ENCODE measurements around the gene DISC1. TPM values are rescaled to one million over a fixed set of nuclear protein-coding genes. Genes with fewer than 3 reads are reported as not detected.
"Not testable (repeated sequence)": the region's sequence is repeated elsewhere in the genome, so short reads cannot be mapped to it uniquely, and the experiment has no call there.

Gene DISC1
- total RNA-seq, 2 experiments from 2014 or later, result 1.7 to 2.0 TPM

GRCh38 chr1:231618609-231619256 is 7.9 kb upstream of the DISC1 start:
- Mint-ChIP-seq H3K4me1 (peaks cover 15% of the 10 kb centered on the region), H3K27me3 (no peaks in the 10 kb centered on the region), H3K9me3 (peaks cover 13% of the 10 kb centered on the region), H3K27ac (no peak overlapping the region), H3K36me3 (peaks cover 13% of the 10 kb centered on the region), H3K4me3 (no peak overlapping the region)
- DNase-seq, result no peak

- Mint-ChIP-seq H3K4me3 (no peak overlapping the region), H3K27me3 (no peaks in the 10 kb centered on the region), H3K9me3 (peaks cover 8% of the 10 kb centered on the region), H3K36me3 (peaks cover 8% of the 10 kb centered on the region), H3K27ac (no peak overlapping the region), H3K4me1 (peaks cover 10% of the 10 kb centered on the region)
- DNase-seq, result no peak
Measured at GRCh38 chr1:231619257-231619634, 7.3 kb upstream of the DISC1 start.

GRCh38 chr1:231625042-231625441 is 1.5 kb upstream of the DISC1 start:
- H3K27me3 Mint-ChIP-seq, DNase-seq, H3K27ac Mint-ChIP-seq, H3K4me3 Mint-ChIP-seq, H3K36me3 Mint-ChIP-seq, H3K9me3 Mint-ChIP-seq: not testable (repeated sequence)
- peaks cover 24% of the 10 kb centered on the region for H3K4me1 Mint-ChIP-seq

DNA sequence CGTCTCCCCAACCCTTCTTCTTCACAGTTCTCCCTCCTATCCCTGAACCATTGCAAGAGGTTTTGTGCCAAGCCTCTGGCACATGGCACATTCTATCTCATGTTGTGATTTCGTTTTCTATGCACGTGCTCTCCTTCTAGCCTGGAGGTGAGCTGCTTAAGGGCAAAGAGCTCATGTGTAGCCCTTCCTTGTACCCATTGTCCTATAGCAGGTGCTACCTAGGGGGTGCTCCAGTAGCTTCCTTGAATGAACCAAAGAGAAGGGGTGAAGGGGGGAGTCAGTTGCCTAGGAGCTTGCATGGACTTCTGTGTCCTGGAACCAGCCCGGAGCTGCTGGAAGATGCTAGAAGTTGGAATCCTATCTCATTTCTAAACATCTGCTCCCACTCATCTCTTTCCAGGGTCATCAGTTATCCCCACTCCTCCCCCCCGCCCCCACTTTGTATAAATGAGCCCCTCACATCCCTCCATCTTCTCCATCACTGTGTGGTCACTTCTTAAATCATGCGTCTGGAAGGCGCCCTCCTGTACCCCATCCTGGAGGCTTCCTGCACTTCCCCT is 535 bp upstream of the DISC1 start:
- peak overlapping the region; percentile 84 for H3K4me3 Mint-ChIP-seq
- peaks cover 24% of the 10 kb centered on the region for H3K4me1 Mint-ChIP-seq
- H3K27me3 Mint-ChIP-seq, result no peaks in the 10 kb centered on the region
- no peak for DNase-seq
- H3K9me3 Mint-ChIP-seq, result peaks cover 3% of the 10 kb centered on the region
- H3K27ac Mint-ChIP-seq, result peak overlapping the region; percentile 80
- no peaks in the 10 kb centered on the region for H3K36me3 Mint-ChIP-seq

DNA sequence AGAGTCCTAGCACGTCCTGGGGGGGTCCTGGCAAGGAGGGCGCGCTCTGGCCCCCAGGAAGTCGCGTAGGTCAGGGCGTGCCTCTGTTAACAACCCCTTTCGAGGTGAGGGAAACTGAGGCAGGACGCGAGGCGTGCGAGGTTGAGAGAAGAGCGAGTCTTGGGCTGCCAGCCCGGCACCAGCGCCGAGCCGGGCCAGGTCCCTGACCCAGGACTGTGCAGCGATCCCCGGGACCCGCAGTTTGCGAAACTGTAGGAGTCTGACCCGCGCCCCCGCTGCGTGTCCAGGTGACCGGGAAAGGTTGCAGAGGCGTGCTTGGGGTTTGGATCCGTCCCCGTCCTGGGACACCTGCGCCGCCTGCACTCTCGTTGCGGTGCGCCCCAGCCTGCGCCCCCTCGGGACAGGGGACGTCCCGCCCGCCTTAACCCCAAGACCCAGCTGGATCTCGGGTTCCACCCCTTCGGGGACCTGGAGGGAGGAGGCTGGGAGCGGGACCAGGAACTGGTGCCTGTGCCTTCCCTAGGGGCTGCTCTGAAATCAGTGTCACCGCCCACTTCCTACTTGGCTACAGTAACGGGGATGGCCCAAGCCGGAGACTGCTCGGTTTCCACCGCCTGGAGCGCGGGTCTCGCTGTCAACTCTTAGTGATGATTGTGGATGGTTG is 493 bp downstream of the DISC1 start:
- peak overlapping the region; percentile 64 for H3K27ac Mint-ChIP-seq
- peak overlapping the region; percentile 84 for H3K4me3 Mint-ChIP-seq
- H3K36me3 Mint-ChIP-seq, result no peaks in the 10 kb centered on the region
- peaks cover 24% of the 10 kb centered on the region for H3K4me1 Mint-ChIP-seq
- H3K27me3 Mint-ChIP-seq, result no peaks in the 10 kb centered on the region
- H3K9me3 Mint-ChIP-seq, result peaks cover 3% of the 10 kb centered on the region
- DNase-seq, result peak; percentile 58

DNA sequence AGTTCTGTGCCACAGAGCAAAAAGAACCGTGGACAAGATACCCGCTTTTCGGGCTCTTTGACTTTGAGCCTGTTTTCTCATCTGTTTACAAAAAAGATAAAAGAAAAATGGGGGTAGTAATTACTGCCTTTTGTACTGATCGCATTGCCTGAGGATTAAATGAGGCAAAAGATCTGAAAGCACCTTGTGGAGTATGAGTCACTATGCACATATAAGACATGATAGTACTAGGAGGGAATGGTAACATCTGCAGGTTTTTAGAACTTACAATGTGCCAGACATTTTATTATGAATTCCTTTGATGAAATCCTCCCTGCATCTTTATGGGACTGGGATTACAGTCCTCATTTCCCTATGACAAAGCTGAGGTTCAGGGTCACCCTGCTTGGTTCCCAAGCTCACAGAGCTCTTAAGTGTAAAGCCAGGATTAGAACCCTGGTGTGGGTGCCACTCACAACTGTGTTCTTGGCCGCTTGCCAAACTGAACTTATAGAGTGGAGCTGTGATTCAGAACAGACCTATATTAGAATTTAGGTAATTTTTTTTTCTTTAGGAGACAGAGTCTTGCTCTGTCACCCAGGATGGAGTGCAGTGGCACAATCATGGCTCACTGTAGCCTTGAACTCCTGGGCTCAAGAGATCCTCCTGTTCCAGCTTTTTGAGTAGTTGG is 1.8 kb downstream of the DISC1 start:
- Mint-ChIP-seq H3K36me3 (no peaks in the 10 kb centered on the region), H3K4me3 (peak overlapping the region; percentile 84), H3K9me3 (peaks cover 3% of the 10 kb centered on the region), H3K27ac (peak overlapping the region; percentile 60), H3K27me3 (no peaks in the 10 kb centered on the region), H3K4me1 (peaks cover 24% of the 10 kb centered on the region)
- peak; percentile 41 for DNase-seq

- no peak for DNase-seq
- no peak overlapping the region for H3K4me3 Mint-ChIP-seq
- no peaks in the 10 kb centered on the region for H3K27me3 Mint-ChIP-seq
Measured at GRCh38 chr1:231629132-231629531, 2.5 kb downstream of the DISC1 start.

GRCh38 chr1:231630558-231631205 is 4.1 kb downstream of the DISC1 start:
- no peak for DNase-seq
- Mint-ChIP-seq H3K9me3 (no peaks in the 10 kb centered on the region), H3K27me3 (no peaks in the 10 kb centered on the region), H3K36me3 (no peaks in the 10 kb centered on the region), H3K4me1 (peaks cover 24% of the 10 kb centered on the region), H3K27ac (no peak overlapping the region), H3K4me3 (no peak overlapping the region)

More at GRCh38 chr1:231629132-231629531, 2.5 kb downstream of the DISC1 start:
- no peak overlapping the region for H3K27ac Mint-ChIP-seq
- H3K9me3 Mint-ChIP-seq, result peaks cover 3% of the 10 kb centered on the region
- no peaks in the 10 kb centered on the region for H3K36me3 Mint-ChIP-seq
- peaks cover 24% of the 10 kb centered on the region for H3K4me1 Mint-ChIP-seq

DNA sequence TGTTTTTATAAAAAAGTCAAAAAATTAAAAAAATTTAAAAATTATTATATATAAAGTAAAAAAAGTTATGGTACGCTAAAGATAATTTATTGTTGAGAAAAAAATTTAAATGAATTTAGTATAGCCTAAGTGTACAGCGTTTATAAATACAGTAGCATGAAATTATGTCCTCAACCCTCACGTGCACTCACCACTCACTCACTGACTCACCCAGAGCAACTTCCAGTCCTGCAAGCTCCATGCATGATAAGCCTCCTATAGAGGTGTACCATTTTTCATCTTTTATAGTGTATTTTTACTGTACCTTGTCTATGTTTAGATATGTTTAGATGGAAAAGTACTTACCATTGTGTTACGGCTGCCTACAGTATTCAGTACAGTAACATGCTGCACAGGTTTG is 5.1 kb downstream of the DISC1 start:
- Mint-ChIP-seq H3K27ac (no peak overlapping the region), H3K4me3 (no peak overlapping the region), H3K9me3 (no peaks in the 10 kb centered on the region)

DNA sequence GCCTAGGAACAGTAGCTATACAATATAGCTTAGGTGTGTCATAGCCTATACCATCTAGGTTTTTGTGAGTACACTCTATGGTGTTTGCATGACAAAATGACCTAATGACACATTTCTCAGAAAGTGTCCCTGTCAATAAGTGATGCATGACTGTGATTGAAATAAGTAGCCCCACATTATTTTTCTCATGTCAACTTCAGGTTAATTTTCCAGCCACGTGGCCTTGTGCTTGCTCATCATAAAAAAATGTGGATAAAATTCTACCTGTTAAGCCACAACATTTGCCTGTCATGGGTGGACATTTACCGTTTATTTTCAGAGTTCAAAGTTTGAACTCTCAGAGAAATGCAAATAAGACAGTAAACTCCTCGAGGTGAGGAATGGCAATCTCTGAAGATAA is 5.5 kb downstream of the DISC1 start:
- H3K4me3 Mint-ChIP-seq, result no peak overlapping the region
- no peak for DNase-seq
- no peak overlapping the region for H3K27ac Mint-ChIP-seq
- H3K4me1 Mint-ChIP-seq, result peaks cover 17% of the 10 kb centered on the region
- no peaks in the 10 kb centered on the region for H3K9me3 Mint-ChIP-seq
- H3K27me3 Mint-ChIP-seq, result no peaks in the 10 kb centered on the region
- H3K36me3 Mint-ChIP-seq, result no peaks in the 10 kb centered on the region

More for the DNA sequence above, 5.1 kb downstream of the DISC1 start:
- Mint-ChIP-seq H3K27me3 (no peaks in the 10 kb centered on the region), H3K4me1 (peaks cover 17% of the 10 kb centered on the region), H3K36me3 (no peaks in the 10 kb centered on the region)
- no peak for DNase-seq

DNA sequence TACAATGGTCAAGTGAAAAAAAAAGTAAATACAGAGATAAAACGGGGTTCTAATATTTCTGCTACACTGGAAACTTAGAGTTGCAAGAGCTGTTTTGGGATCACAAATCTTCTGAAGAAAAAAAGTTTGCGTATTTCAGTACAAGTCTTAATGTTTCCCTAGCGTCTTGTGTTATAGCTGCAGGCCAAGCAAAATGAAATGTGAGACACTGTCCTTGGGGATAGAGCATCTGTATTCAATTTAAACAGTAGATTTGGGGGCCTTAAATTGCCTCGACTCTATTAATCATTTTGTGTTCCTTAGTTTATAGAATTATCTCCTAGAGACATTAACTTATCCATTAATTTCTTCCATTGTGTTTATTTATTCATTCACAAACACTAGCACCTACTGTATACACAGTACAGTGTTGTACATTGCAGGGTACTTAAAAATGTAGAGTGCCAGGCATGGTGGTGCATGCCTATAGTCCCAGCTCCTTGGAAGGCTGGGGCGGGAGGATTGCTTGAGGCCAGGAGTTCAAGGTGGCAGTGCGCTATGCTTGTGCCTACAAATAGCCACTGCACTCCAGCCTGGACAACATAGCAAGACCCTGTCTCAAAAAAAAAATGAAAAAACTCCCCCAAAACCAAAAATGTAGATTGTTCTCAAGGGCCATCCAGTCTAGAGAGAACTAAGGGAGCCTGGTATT is 7.9 kb downstream of the DISC1 start:
- Mint-ChIP-seq H3K9me3 (peaks cover 4% of the 10 kb centered on the region), H3K36me3 (peaks cover 4% of the 10 kb centered on the region), H3K27me3 (no peaks in the 10 kb centered on the region), H3K27ac (no peak overlapping the region), H3K4me1 (peaks cover 12% of the 10 kb centered on the region), H3K4me3 (no peak overlapping the region)
- DNase-seq, result no peak

DNA sequence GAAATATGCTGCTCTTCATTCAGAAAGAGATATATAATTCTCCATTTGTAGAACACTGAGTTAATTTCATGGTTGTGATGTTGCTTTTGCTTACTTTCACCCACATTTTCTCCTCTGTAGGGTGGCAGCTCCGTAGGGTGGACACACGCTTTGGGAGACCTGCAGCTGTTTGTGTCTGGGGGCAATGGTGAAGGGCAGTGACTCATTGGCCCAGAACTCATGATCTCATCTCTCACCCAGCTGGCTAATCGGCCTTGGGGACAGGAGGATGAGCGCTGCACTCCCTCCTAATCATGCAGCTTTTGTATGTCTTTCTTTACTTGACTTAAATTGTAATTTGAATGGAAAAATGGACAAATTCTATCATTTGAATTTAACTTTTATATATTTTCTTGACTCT is 9.6 kb downstream of the DISC1 start:
- H3K36me3 Mint-ChIP-seq, result peaks cover 4% of the 10 kb centered on the region
- H3K27me3 Mint-ChIP-seq, result no peaks in the 10 kb centered on the region
- no peak overlapping the region for H3K27ac Mint-ChIP-seq
- DNase-seq, result no peak
- peaks cover 14% of the 10 kb centered on the region for H3K4me1 Mint-ChIP-seq
- peaks cover 4% of the 10 kb centered on the region for H3K9me3 Mint-ChIP-seq
- no peak overlapping the region for H3K4me3 Mint-ChIP-seq

GRCh38 chr1:231636922-231637321 is 10.3 kb downstream of the DISC1 start:
- H3K4me3 Mint-ChIP-seq, DNase-seq, H3K9me3 Mint-ChIP-seq, H3K27ac Mint-ChIP-seq, H3K36me3 Mint-ChIP-seq, H3K27me3 Mint-ChIP-seq: not testable (repeated sequence)
- peaks cover 16% of the 10 kb centered on the region for H3K4me1 Mint-ChIP-seq

DNA sequence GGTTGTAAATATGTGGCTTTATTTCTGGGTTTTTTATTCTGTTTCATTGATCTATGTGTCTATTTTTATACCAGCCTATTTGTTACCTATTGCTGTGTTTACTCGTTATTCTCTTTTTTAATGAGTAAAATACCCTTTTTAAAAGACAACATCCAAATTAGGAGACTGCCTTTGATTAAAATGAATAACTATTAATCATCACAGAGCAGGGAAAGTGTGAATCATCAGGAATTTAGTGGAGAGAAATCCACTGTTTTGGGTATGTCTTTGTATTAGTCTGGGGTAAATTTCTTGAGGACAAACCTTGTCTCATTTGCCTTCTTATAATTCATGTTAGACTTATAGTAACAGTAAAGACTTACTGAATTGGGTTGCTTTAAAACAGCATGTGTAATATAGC is 12.1 kb downstream of the DISC1 start:
- no peak for DNase-seq
- Mint-ChIP-seq H3K4me1 (peaks cover 18% of the 10 kb centered on the region), H3K4me3 (no peak overlapping the region), H3K9me3 (peaks cover 4% of the 10 kb centered on the region), H3K27ac (no peak overlapping the region), H3K36me3 (peaks cover 4% of the 10 kb centered on the region), H3K27me3 (no peaks in the 10 kb centered on the region)
